GM19193 (cell line): ENCODE data around the gene IRF2.

Experiments
- POLR2A ChIP-seq: IDR thresholded peaks from 4 replicates; pipeline ENCODE4 v1.6.1; 2011; ENCODE audit not compliant: insufficient read depth, insufficient read length; ENCODE audit errors: extremely low read depth

IRF2 gene

DNA sequence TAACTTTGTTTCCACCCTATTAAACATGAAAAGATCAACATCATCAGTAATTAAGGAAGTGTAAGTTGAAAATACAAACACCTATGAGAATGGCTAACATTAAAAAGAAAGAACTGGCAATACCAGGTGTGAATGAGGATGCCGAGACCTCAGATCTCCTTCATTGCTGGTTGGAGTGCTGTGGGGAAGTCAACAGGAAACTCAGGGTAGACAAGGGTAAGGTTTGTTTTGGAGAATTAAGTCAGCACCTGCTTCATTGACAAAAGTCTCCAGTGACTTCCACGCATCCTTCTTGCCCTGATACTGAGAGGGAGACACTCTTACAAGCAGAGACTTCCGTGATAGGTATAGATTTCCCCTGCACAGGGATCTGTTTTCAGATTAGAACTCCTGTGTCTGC is 106.1 kb downstream of the IRF2 start:
- TF ChIP-seq POLR2A: no peak

DNA sequence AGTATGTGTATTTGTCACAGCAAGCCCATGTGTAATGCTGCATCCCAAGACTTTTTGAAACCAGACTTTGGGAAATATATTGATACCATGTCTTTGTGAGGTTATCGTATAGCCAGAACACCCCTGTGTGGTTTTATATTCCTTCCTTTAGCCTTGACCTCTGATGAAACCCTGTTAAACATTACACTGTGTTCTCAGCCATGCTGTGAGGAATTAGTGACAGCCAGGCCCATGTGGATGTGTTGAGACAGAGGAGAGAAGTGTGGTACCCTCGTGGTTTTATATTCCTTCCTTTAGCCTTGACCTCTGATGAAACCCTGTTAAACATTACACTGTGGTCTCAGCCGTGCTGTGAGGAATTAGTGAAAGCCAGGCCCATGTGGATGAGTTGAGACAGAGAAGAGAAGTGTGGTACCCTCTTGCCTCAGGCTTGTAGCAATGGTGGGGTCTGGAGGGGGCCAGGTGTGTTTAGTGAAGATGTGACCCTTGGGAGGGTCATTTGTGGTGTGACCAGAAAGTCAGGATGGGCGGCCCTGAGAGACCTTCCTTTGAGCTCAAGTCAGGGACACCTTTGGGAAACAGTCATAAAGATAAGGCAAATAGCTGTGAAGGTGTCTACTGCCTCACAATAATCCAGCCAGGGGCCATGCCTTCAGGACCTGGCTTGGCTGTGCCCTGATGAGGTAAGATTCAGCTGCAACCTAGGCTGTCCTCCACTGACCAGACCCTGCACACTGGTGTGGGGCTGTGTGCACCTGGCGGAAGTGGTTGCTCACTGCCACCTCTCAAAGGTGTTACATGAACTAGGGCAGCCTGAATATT is 110.0 kb downstream of the IRF2 start:
- no peak for TF ChIP-seq POLR2A

DNA sequence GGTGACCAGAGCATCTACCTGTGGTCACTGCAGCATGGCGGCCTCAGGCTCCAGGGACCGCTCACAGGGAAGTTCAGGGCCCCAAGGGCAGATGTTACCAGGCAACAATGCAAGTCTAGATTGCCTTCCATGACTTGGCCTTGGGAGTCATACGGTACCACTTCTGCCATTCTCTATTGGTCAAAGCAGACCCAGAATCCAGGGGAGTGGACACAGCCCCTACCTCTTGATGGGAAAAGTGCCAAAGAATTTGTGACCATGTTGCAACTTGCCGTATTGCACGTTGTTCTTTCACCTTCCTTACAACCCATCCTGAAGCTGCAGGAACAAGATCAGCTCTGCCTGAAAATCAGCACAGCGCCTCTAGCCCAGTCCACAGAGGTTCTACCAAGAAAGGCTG is 111.1 kb downstream of the IRF2 start:
- no peak for TF ChIP-seq POLR2A

DNA sequence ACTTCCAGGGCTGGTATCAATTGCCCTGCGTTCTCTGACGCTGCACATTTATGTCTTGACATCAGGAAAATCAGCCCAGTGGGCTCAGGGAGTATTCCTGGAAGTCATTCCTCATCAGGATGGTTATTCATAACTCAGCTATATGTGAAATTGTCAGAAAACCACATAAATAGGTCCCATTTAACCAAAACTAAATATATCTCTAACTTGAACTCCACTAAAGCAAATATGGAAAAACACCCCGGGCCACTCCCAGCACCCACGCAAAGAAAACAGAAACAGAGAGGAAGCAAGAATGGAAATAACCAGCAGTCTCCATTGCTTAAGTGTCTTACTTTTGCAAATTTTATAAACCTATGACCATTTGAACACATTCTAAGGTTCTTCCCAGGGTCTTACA is 112.0 kb downstream of the IRF2 start:
- no peak for TF ChIP-seq POLR2A

DNA sequence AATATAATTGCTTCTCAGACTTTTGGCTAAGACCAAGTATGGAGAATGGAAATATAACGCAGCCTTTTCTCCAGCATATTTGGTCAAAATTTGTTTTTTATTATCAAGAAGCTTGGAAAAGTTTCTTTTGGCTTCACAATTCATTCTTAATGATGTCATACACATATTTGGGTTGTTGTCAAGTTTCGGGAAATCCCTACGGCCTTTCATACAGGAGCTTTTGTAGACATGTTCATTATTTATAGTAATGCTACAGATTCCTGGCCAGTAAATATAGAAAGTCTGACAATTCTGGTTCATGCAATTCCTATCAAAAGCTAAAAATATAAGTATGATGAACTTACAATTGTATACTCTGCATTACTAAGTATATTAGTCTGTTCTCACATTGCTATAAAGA is 112.9 kb downstream of the IRF2 start:
- TF ChIP-seq POLR2A: no peak

DNA sequence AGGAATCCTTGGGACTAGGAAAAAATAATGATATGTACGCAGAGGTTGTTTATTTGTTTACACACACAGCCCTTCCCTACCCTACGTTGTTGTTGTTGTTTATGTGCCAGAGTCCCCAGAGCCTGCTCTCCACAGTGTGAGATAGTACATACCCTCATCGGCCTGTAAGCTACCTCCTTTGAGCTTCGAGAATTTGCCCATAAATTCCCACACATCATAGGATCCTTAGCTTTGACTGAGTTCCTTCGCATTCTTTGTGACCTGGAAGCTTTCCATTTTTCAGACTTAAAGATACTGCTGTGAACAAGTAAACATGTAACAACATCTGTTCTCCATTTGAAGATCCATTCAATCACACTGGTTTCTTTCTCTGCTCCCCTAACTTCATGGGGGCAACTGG is 114.5 kb downstream of the IRF2 start:
- no peak for TF ChIP-seq POLR2A

DNA sequence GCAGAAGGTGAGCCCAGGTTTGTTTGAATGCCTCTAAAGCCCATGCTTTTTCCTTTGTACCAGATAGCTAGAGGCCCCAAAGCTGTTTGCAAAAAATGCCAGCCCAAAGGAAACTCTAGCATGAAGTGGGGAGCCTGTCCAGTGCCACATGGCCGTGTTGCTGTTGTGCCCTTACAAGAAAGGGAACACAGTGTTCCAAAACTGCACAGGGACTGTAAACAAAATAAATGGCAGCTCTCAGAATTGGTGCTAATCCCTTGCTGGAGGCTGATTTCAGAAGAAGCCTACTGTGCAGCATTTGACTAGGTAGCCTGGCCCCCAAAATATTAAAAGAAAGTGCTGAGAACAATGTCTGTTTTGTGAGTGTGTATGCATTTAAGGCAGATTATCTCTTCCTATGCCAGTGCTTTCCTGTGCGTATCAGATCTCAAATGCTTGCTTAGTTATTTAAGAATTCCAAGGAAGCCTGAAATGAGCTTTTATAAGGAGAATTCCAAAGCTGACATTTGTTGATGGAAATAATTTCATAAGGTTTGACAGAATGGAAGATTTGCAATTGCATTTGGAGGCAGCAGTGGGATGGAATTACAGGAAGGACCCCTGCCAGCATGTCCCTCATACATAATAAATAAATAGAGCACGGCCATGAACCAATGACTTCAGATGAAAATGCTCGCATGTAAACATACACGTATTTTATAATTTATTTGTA is 115.7 kb downstream of the IRF2 start:
- TF ChIP-seq POLR2A: no peak

DNA sequence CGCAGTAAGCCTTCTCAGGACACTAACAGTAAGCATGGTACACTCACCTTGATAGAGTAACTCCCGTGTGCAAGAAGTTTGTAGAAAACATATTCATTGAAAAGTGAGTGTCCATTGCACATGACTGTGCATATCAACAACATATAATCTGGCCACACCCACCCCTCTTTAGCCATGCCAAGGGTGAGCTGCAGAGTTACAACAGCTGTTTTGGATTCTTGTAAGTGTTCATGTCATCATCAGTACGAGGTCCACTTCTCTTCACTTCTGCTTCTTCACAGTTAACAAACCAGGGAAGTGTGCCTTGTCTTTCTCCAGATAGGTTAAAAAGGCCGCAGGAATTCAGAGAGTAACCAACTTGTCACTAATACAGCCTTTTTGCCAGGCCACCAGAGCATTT is 116.6 kb downstream of the IRF2 start:
- no peak for TF ChIP-seq POLR2A

DNA sequence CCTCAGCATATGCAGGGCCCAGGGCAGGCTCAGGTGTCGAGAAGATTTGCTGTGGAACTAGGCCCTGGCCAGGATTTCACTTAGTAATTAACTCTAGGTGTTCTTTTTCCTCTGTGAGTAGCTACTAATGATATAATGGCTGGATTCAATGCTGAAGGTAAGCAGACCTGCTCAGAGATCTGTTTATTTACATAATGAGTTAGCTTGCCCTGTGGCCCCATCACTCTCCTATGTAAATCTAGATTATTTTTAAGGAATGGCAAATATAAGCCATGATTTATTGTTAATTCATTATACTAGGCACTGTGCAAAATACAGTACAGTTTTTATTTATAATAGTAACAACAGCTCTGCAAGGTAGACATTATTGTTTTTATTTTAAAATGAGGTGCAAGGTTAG is 117.2 kb downstream of the IRF2 start:
- no peak for TF ChIP-seq POLR2A

DNA sequence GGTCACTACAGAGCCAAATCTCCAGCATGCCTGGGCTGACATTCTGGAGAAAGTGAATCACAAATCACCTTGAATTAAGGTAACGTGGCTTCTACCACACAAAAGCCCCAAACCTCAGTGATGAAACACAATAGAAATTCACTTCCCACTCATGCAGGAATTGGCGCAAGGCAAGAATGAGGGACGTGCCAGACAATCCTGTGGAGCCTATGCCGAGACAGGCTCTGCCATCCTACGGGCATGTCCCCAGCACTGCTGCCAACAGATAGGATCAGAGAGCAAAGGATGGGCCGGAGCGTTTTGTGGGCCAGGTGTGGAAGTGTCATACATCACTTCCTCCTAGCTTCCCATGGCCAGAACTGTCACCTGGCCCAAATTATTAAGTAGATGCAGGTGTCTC is 118.0 kb downstream of the IRF2 start:
- no peak for TF ChIP-seq POLR2A

DNA sequence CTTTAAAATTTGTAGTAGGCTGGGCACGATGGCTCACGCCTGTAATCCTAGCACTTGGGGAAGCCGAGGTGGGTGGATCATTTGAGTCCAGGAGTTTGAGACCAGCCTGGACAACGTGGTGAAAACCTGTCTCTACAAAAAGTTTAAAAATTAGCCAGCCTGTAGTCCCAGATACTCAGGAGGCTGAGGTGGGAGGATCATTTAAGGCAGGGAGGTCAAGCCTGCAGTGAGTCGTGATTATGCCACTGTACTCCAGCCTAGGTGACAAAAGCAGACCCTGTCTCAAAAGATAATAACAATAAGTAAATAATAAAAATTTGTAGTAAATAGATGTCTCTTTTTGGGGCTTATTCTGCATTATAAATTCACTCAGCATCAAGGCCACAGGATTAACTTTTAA is 118.5 kb downstream of the IRF2 start:
- TF ChIP-seq POLR2A: no peak

DNA sequence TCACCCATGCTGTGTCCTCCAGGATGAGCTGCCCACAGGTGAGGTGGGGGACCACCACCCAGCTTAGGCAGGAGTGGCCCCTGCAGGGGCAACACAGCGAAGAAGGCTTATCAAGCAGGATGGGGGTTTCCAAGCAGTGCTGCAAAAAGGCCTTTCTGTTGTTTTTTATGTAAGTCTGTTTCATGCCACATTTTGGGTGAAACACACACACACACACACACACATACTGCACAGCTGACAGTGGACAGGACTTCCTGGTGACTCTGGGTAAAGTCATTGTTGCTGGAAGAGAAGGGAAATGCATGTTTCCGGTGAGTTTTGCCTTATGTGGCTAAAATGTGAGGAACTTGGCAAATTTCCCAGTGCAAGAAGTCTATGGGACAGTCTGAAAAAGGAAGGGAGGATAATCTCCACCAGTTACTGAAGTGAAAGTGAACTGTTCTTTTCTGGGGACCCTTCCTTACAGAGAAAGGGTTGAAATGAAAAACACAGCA is 119.2 kb downstream of the IRF2 start:
- no peak for TF ChIP-seq POLR2A

DNA sequence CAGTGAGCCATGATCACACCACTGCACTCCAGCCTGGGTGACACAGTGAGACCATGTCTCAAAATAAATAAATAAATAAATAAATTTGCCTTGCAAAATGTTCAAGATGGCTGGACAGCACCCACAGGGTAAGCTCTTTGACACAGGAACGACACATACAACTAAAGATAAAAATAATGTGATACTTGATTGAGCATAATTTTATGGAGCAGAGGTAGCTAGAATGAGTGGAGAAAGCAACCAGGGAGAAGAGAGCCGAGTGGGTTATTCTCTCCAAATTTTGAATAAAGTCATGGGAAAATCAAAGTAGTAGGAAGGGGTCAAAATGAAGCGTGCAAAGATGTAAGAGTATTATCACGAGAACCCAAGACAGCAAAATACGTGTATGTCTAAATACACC is 121.5 kb downstream of the IRF2 start:
- TF ChIP-seq POLR2A: no peak

DNA sequence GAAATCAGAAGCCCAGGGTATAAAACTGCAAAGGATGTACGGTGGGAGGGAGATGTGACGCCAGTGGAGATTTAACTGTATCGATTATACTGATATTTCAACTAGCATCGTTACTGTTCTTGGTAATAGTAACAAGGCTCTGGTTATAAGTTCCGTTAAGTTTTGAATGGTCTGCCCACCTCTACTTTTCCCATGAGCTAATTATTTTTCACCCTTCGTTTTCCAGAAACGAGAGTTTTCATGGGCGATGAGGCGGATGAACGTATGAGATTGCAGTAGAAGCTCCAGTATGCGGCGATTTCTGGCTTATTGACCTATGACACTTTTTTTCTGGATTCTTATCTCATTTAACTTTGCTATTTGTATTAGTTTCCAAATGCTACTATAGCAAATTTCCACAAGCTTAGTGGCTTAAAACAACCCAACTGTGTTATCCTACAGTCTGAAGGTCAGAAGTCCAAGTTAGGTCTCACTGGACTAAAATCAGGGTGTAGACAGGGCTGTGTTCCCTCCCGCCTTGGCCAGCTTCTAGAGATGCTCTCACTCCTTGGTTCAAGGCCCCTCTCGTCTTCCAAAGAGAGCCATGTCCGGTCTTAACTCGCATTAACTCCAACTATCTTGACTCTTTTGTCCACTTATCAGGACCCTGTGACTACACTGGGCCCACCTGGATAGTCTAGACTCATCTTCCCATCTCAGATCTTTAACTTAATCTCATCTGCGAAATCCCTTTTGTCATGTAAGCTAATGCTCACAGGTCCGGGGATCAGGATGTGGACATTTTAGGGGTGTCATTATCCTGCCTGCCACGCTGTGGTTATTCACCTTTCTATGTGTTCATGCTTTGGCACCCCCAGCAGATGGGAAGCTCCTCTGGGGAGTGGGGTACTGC is 122.5 kb downstream of the IRF2 start:
- TF ChIP-seq POLR2A: peak; percentile 29

DNA sequence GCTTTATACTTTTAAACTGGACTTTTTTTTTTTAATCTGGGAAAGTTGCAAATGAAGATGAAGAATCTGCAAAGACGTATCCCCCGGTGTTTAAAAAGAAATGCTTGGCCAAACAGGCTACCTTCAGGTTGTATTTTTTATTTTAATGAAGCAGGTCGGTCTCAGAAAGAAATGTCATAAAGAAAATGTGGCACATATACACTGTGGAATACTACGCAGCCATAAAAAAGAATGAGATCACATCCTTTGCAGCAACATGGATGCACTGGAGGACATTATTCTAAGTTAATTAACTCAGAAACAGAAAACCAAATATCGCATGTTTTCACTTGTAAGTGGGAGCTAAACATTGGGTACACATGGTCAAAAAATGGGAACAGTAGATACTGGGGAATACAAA is 123.4 kb downstream of the IRF2 start:
- no peak for TF ChIP-seq POLR2A
